ENCODE measurements around the gene USP2.

USP2 gene

GRCh38 chr11:119381181-119381988, at the start of gene USP2:
TSS of gene USP2 (minus strand) at chr11:119381690. CDS start at chr11:119373480, 8,210 bp downstream.
- DNase-seq: peak; percentile 80 to 93

GRCh38 chr11:119427279-119427678, 45.8 kb upstream of the USP2 start:
- DNase-seq: no peak

- no peak for DNase-seq
Observed at GRCh38 chr11:119426142-119426541, 44.7 kb upstream of the USP2 start.

GRCh38 chr11:119424775-119425174, 43.3 kb upstream of the USP2 start:
- no peak for DNase-seq

GRCh38 chr11:119424276-119424675, 42.8 kb upstream of the USP2 start:
- no peak for DNase-seq

GRCh38 chr11:119423509-119424254, 42.2 kb upstream of the USP2 start:
- no peak for DNase-seq

- DNase-seq: peak; percentile 52 to 65
Observed at GRCh38 chr11:119422809-119423508, 41.5 kb upstream of the USP2 start, which contains the start of gene THY1. TSS of gene THY1 (minus strand) at chr11:119423172. CDS start at chr11:119420905, 2,267 bp downstream.

- DNase-seq: peak; percentile 45 to 63
Observed at GRCh38 chr11:119421941-119422808, 40.7 kb upstream of the USP2 start.

GRCh38 chr11:119421351-119421750, 39.9 kb upstream of the USP2 start:
- DNase-seq: peak in 1 of 2 experiments; percentile 18

- DNase-seq: no peak
Observed at GRCh38 chr11:119420631-119421030, 39.1 kb upstream of the USP2 start.

GRCh38 chr11:119419834-119420492, 38.5 kb upstream of the USP2 start:
- DNase-seq: no peak

- no peak for DNase-seq
Observed at GRCh38 chr11:119419246-119419645, 37.8 kb upstream of the USP2 start.

GRCh38 chr11:119418759-119419158, 37.3 kb upstream of the USP2 start:
- no peak for DNase-seq

GRCh38 chr11:119417726-119418540, 36.4 kb upstream of the USP2 start:
- DNase-seq: no peak

- DNase-seq: no peak
Observed at GRCh38 chr11:119416606-119417580, 35.4 kb upstream of the USP2 start.

GRCh38 chr11:119415966-119416365, 34.5 kb upstream of the USP2 start:
- no peak for DNase-seq

GRCh38 chr11:119415517-119415916, 34.0 kb upstream of the USP2 start:
- no peak for DNase-seq

- DNase-seq: no peak
Observed at GRCh38 chr11:119414734-119415133, 33.2 kb upstream of the USP2 start.

GRCh38 chr11:119414321-119414720, 32.8 kb upstream of the USP2 start:
- DNase-seq: no peak

GRCh38 chr11:119412072-119412471, 30.6 kb upstream of the USP2 start:
- no peak for DNase-seq
